OCI-LY3 (cell line): ENCODE measurements around the gene SELENOH.

Experiments
- CTCF ChIP-seq: fragments of 200-600, 300-600 bp; sonication (generic); IDR thresholded peaks from 2 replicates; pipeline ENCODE4 v1.5.1; 2014; ENCODE audit warnings: antibody characterized with exemption, low read length, low read depth
- EZH2phosphoT487 ChIP-seq: fragments of 200-600 bp; shearing (Covaris generic); IDR thresholded peaks from 2 replicates; pipeline ENCODE4 v1.6.1; 2018; ENCODE audit warnings: antibody characterized with exemption, mixed run types, low read depth

- TF ChIP-seq CTCF (no peak), EZH2phosphoT487 (no peak)
These were observed 41.5 kb upstream of the SELENOH start for GRCh38 chr11:57699813-57700212.
